Thoracic aorta (tissue), 2 donors: ENCODE data around the gene DAPP1. TPM values are rescaled to one million over a fixed set of nuclear protein-coding genes. Genes with fewer than 3 reads are reported as not detected.

Source experiments
- ATAC-seq: fragments of 150-250 bp; one replicate; pipeline ENCODE4 v1.8.0; 2017; ENCODE audit warnings: low read depth; ENCODE audit not compliant: insufficient number of reproducible peaks, low FRiP score
- DNase-seq: peaks from one replicate; pipeline ENCODE4 v3.0.0-alpha.2; 2020; ENCODE audit warnings: low spot score
- H3K27ac ChIP-seq, 2 donors: fragments of 200-600 bp; sonication (generic); 1 replicate in 1 of 2; 2 replicates in 1 of 2; pipeline ENCODE4 v1.5.1; 2016; ENCODE audit warnings: mild to moderate bottlenecking in 2 of 2, moderate library complexity in 2 of 2
- H3K27me3 ChIP-seq: fragments of 200-600 bp; sonication (generic); replicated peaks from 2 replicates; pipeline ENCODE4 v1.6.0; 2016; ENCODE audit warnings: mild to moderate bottlenecking; ENCODE audit not compliant: insufficient read depth
- H3K36me3 ChIP-seq: fragments of 200-600 bp; sonication (generic); one replicate; pipeline ENCODE4 v1.5.1; 2016
- H3K4me1 ChIP-seq, 2 donors: fragments of 200-600 bp; sonication (generic); 1 replicate in 1 of 2; 2 replicates in 1 of 2; pipeline versions ENCODE4 v1.5.1 to v1.6.0; 2016; ENCODE audit warnings: low read depth in 2 of 2, mild to moderate bottlenecking in 1 of 2; ENCODE audit not compliant: control insufficient read depth in 1 of 2
- H3K4me3 ChIP-seq: fragments of 200-600 bp; sonication (generic); 2 replicates; pipeline ENCODE4 v1.5.1; 2016; ENCODE audit warnings: mild to moderate bottlenecking
- H3K9me3 ChIP-seq: fragments of 200-600 bp; sonication (generic); 2 replicates; pipeline ENCODE4 v1.5.1; 2016
- CTCF ChIP-seq: fragments of 200-600 bp; sonication (generic); IDR thresholded peaks from one replicate; pipeline ENCODE4 v1.5.1; 2019; ENCODE audit warnings: antibody characterized with exemption
- total RNA-seq, 2 donors: library from RNA; depleted of rRNA; stranded (reverse); fragments of >200 nt; gene quantifications; one replicate each; pipeline versions ENCODE4 v1.1.0 to v1.2.3, GENCODE V29; 2016

Gene DAPP1
- total RNA-seq, 2 donors from 2014 or later, result 1.6 TPM

GRCh38 chr4:99857307-99857706, 40.7 kb downstream of the DAPP1 start:
- no peaks in the 10 kb centered on the region for H3K9me3 ChIP-seq
- no peak overlapping the region for H3K4me3 ChIP-seq
- TF ChIP-seq CTCF, result no peak
- H3K4me1 ChIP-seq, result peaks cover 0 to 3% of the 10 kb centered on the region in 2 donors
- H3K27me3 ChIP-seq, result no peaks in the 10 kb centered on the region
- no peak for ATAC-seq
- no peak overlapping the region for H3K27ac ChIP-seq
- no peak for DNase-seq
- H3K36me3 ChIP-seq, result no peaks in the 10 kb centered on the region

- no peaks in the 10 kb centered on the region for H3K36me3 ChIP-seq
- TF ChIP-seq CTCF, result no peak
- H3K27ac ChIP-seq, result no peak overlapping the region
- no peak overlapping the region for H3K4me3 ChIP-seq
- H3K9me3 ChIP-seq, result no peaks in the 10 kb centered on the region
- DNase-seq, result no peak
- peaks cover 0 to 3% of the 10 kb centered on the region in 2 donors for H3K4me1 ChIP-seq
- no peak for ATAC-seq
- H3K27me3 ChIP-seq, result no peaks in the 10 kb centered on the region
These were observed 43.0 kb downstream of the DAPP1 start for GRCh38 chr4:99859618-99860017.

- no peaks in the 10 kb centered on the region for H3K27me3 ChIP-seq
- DNase-seq (no peak), ATAC-seq (no peak)
- H3K9me3 ChIP-seq, result no peaks in the 10 kb centered on the region
- TF ChIP-seq CTCF, result no peak
- H3K36me3 ChIP-seq, result no peaks in the 10 kb centered on the region
- H3K4me1 ChIP-seq, result peaks cover 0 to 3% of the 10 kb centered on the region in 2 donors
- no peak overlapping the region for H3K27ac ChIP-seq
- H3K4me3 ChIP-seq, result no peak overlapping the region
These were observed 43.9 kb downstream of the DAPP1 start for GRCh38 chr4:99860521-99860920.

- peaks cover 0 to 3% of the 10 kb centered on the region in 2 donors for H3K4me1 ChIP-seq
- H3K27me3 ChIP-seq, result no peaks in the 10 kb centered on the region
- no peak overlapping the region for H3K4me3 ChIP-seq
- ATAC-seq (no peak), DNase-seq (no peak)
- no peak overlapping the region for H3K27ac ChIP-seq
- no peaks in the 10 kb centered on the region for H3K9me3 ChIP-seq
- no peak for TF ChIP-seq CTCF
- H3K36me3 ChIP-seq, result no peaks in the 10 kb centered on the region
These were observed 44.7 kb downstream of the DAPP1 start for GRCh38 chr4:99861120-99861905.

GRCh38 chr4:99863804-99864203, 47.2 kb downstream of the DAPP1 start:
- no peak for ATAC-seq
- no peak for DNase-seq
- H3K36me3 ChIP-seq, result no peaks in the 10 kb centered on the region
- H3K27ac ChIP-seq, result no peak overlapping the region
- no peak for TF ChIP-seq CTCF
- no peaks in the 10 kb centered on the region for H3K27me3 ChIP-seq
- H3K4me3 ChIP-seq, result no peak overlapping the region
- no peaks in the 10 kb centered on the region for H3K9me3 ChIP-seq
- H3K4me1 ChIP-seq, result peaks cover 0 to 6% of the 10 kb centered on the region in 2 donors
